MCF 10A (cell line): ENCODE data around the gene RPS26. TPM values are rescaled to one million over a fixed set of nuclear protein-coding genes. Genes with fewer than 3 reads are reported as not detected.

ENCODE experiments used
- BruUV-seq: library from RNA; stranded (reverse); fragments of 400-500 nt; replicated peaks from 2 replicates; lab custom pipeline; 2021; lab: Mats Ljungman, UMichigan
- CTCF ChIA-PET: fragments of 300-600 bp; sonication (Branson Sonifier 250); formaldehyde crosslinking; extraction: SDS; loops from one replicate; lab custom pipeline; 2021; ENCODE audit warnings: antibody characterized with exemption, inconsistent platforms; lab: Yijun Ruan, JAX
- POLR2A ChIA-PET: fragments of 300-600, 350-650 bp; sonication (Branson Sonifier 250); formaldehyde crosslinking; extraction: SDS; loops from one replicate; lab custom pipeline; 2020; ENCODE audit warnings: antibody characterized with exemption, inconsistent platforms; lab: Yijun Ruan, JAX
- DNase-seq: peaks from one replicate; pipeline ENCODE4 v3.0.0-alpha.2; 2018; ENCODE audit not compliant: unreplicated experiment
- H3K27ac Mint-ChIP-seq: one replicate; pipeline ENCODE4 v1.8.0; 2022; ENCODE audit warnings: mild to moderate bottlenecking, low read depth, mixed read lengths; ENCODE audit not compliant: unreplicated experiment
- H3K27me3 Mint-ChIP-seq: one replicate; pipeline ENCODE4 v1.8.0; 2022; ENCODE audit warnings: mixed read lengths; ENCODE audit not compliant: insufficient read depth, unreplicated experiment
- H3K36me3 Mint-ChIP-seq: one replicate; pipeline ENCODE4 v1.8.0; 2022; ENCODE audit warnings: mild to moderate bottlenecking, moderate library complexity, mixed read lengths; ENCODE audit not compliant: insufficient read depth, unreplicated experiment
- H3K4me1 Mint-ChIP-seq: one replicate; pipeline ENCODE4 v1.8.0; 2022; ENCODE audit warnings: mixed read lengths; ENCODE audit not compliant: insufficient read depth, unreplicated experiment
- H3K4me3 Mint-ChIP-seq: one replicate; pipeline ENCODE4 v1.8.0; 2022; ENCODE audit warnings: mild to moderate bottlenecking, moderate library complexity, mixed read lengths; ENCODE audit not compliant: unreplicated experiment
- H3K9me3 Mint-ChIP-seq: one replicate; pipeline ENCODE4 v1.8.0; 2022; ENCODE audit warnings: mixed read lengths; ENCODE audit not compliant: unreplicated experiment
- intact Hi-C: fragments of 100-400 bp; cut with micrococcal nuclease; formaldehyde crosslinking; loops from 2 replicates; pipeline ENCODE4 v1.14.1; 2022
- total RNA-seq: library from RNA; stranded (reverse); gene quantifications from 2 replicates; pipeline ENCODE4 v1.2.3, GENCODE V29; 2022
- TF ChIP-seq, protein P1 (sequence below): fragments of 200-600 bp; IDR thresholded peaks from one replicate; pipeline ENCODE4 v1.8.0; 2022; ENCODE audit warnings: antibody characterized with exemption, mild to moderate bottlenecking; ENCODE audit not compliant: unreplicated experiment

RPS26 gene
- total RNA-seq, 1 experiment from 2014 or later: 67.3 TPM

DNA sequence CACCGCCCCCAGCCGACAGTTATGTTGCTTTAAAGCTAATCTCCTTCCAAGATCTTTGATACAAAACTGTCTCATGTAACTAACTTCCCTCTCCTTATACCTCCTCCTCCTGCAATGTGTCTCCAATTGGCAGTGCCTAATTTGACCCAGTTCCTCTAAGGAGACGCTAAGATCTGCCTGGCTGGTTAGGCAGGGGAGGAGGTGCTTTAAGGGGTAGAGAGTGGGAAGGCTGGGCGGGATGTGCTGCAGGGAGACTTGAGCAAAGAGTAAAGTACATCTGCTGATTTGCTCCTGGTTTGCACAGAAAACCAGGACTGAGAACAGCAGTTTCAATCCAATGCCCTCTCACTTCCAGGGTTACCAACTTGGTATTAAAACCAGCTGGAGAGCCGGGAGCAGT lies 28.2 kb upstream of the RPS26 start:
- Mint-ChIP-seq H3K4me3 (no peak overlapping the region), H3K9me3 (no peaks in the 10 kb centered on the region), H3K27ac (no peak overlapping the region), H3K27me3 (no peaks in the 10 kb centered on the region), H3K4me1 (no peaks in the 10 kb centered on the region), H3K36me3 (peaks cover 6% of the 10 kb centered on the region)
- intact Hi-C loops: no loop called here
- TF ChIP-seq, protein P1, sequence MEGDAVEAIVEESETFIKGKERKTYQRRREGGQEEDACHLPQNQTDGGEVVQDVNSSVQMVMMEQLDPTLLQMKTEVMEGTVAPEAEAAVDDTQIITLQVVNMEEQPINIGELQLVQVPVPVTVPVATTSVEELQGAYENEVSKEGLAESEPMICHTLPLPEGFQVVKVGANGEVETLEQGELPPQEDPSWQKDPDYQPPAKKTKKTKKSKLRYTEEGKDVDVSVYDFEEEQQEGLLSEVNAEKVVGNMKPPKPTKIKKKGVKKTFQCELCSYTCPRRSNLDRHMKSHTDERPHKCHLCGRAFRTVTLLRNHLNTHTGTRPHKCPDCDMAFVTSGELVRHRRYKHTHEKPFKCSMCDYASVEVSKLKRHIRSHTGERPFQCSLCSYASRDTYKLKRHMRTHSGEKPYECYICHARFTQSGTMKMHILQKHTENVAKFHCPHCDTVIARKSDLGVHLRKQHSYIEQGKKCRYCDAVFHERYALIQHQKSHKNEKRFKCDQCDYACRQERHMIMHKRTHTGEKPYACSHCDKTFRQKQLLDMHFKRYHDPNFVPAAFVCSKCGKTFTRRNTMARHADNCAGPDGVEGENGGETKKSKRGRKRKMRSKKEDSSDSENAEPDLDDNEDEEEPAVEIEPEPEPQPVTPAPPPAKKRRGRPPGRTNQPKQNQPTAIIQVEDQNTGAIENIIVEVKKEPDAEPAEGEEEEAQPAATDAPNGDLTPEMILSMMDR: no peak
- ChIA-PET POLR2A (no interaction called here), CTCF (interaction anchor here (1.1 to 1.3 kb wide), 3 partner anchors 16 to 39 kb away, joined by 3 to 4 read pairs (median 4); partner anchors contain the start of gene SUOX)
- no TSS peak for BruUV-seq
- no peak for DNase-seq

DNA sequence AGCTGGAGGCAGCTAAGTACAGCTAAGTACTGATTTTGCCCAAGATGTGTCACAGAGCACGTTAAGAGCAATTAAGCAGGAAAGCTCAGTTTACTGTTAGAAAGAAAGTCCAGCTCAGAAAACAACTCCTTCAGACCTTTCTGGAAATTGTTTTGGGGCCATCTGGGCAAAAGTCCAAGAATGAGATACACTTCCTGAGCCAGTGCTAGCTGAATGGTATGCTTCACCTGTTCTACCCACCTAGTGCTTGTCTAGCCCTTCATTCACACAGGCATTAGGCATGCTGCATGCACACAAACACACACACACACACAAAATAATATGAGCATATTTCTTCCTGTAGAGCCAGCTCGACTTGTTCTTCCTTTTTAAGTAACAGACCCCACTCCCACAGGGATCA lies 27.5 kb upstream of the RPS26 start:
- TF ChIP-seq, protein P1: no peak
- CTCF ChIA-PET: interaction anchor here (0.6 to 1.3 kb wide), 4 partner anchors 17 to 106 kb away, joined by 3 to 4 read pairs (median 4); partner anchors contain the start of gene SUOX
- H3K27ac Mint-ChIP-seq: no peak overlapping the region
- H3K4me1 Mint-ChIP-seq: no peaks in the 10 kb centered on the region
- no peak overlapping the region for H3K4me3 Mint-ChIP-seq
- DNase-seq: no peak
- no TSS peak for BruUV-seq
- no peaks in the 10 kb centered on the region for H3K27me3 Mint-ChIP-seq
- intact Hi-C loops: no loop called here
- POLR2A ChIA-PET: no interaction called here
- peaks cover 6% of the 10 kb centered on the region for H3K36me3 Mint-ChIP-seq
- H3K9me3 Mint-ChIP-seq: no peaks in the 10 kb centered on the region

DNA sequence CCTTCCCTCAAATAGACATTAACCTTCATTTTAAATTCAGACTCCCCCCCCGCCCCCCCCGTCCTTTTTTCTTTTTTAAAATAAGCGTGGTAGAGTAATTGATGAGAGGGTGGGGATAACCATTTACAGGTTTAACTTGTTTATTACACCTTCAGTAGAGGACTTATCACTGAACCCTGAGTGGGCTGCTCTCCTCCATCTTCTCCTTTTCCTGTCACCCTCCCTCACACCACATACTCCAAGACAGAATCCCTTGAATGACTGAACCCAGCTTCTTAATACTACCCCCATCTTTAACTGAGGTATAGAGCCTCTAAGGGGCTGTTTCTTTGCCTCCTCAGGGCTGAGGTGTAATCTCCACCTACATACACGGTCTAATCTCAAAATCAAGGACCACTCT lies 24.5 kb upstream of the RPS26 start:
- Mint-ChIP-seq H3K4me1 (no peaks in the 10 kb centered on the region), H3K36me3 (peaks cover 2% of the 10 kb centered on the region), H3K9me3 (no peaks in the 10 kb centered on the region), H3K4me3 (no peak overlapping the region), H3K27me3 (no peaks in the 10 kb centered on the region), H3K27ac (no peak overlapping the region)
- BruUV-seq: no TSS peak
- intact Hi-C loops: no loop called here
- ChIA-PET POLR2A (no interaction called here), CTCF (interaction anchor here (1.3 to 1.4 kb wide), 3 partner anchors 8 to 30 kb away, joined by 3 to 4 read pairs (median 3); no protein-coding TSS in a partner anchor)
- DNase-seq: no peak
- TF ChIP-seq, protein P1: no peak

DNA sequence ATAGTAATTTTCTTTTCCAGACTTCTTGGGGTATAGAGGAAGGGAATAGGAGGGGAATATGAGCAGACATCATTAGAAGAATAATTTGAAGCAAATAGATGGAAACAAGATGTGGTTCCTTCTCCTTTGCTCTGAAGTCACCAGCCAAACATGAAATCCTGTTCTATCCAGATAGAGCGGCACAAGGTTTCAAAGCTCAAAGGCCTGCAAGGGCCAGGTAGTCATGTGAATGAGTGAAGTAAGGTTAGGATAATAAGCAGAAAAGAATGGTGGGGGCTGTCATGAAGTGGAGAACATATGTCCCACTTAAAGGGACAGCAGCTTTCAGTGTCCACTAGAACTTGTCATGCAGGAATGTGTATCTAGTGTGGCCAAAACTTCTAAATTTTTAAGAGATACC lies 23.4 kb upstream of the RPS26 start:
- no peaks in the 10 kb centered on the region for H3K27me3 Mint-ChIP-seq
- TF ChIP-seq, protein P1: no peak
- no peaks in the 10 kb centered on the region for H3K4me1 Mint-ChIP-seq
- H3K9me3 Mint-ChIP-seq: no peaks in the 10 kb centered on the region
- CTCF ChIA-PET: interaction anchor here (1.3 to 1.4 kb wide), 3 partner anchors 9 to 29 kb away, joined by 3 to 4 read pairs (median 3); no protein-coding TSS in a partner anchor
- no peaks in the 10 kb centered on the region for H3K36me3 Mint-ChIP-seq
- POLR2A ChIA-PET: no interaction called here
- no TSS peak for BruUV-seq
- H3K4me3 Mint-ChIP-seq: no peak overlapping the region
- DNase-seq: no peak
- H3K27ac Mint-ChIP-seq: no peak overlapping the region
- intact Hi-C loops: no loop called here
